Vagina (tissue), 2 donors: ENCODE measurements around the gene ADAMTSL3. TPM values are rescaled to one million over a fixed set of nuclear protein-coding genes. Genes with fewer than 3 reads are reported as not detected.

Source experiments
- DNase-seq, 2 donors: peaks; one replicate each; pipeline ENCODE4 v3.0.0-alpha.2; 2017; ENCODE audit errors: extremely low spot score in 2 of 2
- H3K27ac ChIP-seq: fragments of 200-600 bp; sonication (generic); one replicate; pipeline ENCODE4 v1.5.1; 2019
- H3K27me3 ChIP-seq: fragments of 200-600 bp; sonication (generic); one replicate; pipeline ENCODE4 v1.5.1; 2019
- H3K36me3 ChIP-seq, 2 donors: fragments of 200-600 bp; sonication (generic); one replicate each; pipeline ENCODE4 v1.5.1; 2017 to 2019
- H3K4me1 ChIP-seq: fragments of 200-600 bp; sonication (generic); one replicate; pipeline ENCODE4 v1.5.1; 2019
- H3K4me3 ChIP-seq, 2 donors: fragments of 200-600 bp; sonication (generic); 1 replicate in 1 of 2; 2 replicates in 1 of 2; pipeline ENCODE4 v1.5.1; 2016 to 2019
- H3K9me3 ChIP-seq: fragments of 200-600 bp; sonication (generic); one replicate; pipeline ENCODE4 v1.5.1; 2019
- POLR2A ChIP-seq, 2 donors: fragments of 450-650 bp; IDR thresholded peaks; one replicate each; pipeline ENCODE4 v1.6.1; 2017; ENCODE audit warnings: antibody characterized with exemption in 2 of 2, mild to moderate bottlenecking in 2 of 2, moderate library complexity in 2 of 2
- POLR2AphosphoS5 ChIP-seq, 2 donors: sonication (generic); formaldehyde crosslinking; IDR thresholded peaks; one replicate each; pipeline ENCODE4 v1.9.0; 2017; ENCODE audit warnings: antibody characterized with exemption in 2 of 2, mild to moderate bottlenecking in 2 of 2, low read depth in 1 of 2; ENCODE audit not compliant: insufficient read depth in 1 of 2
- intact Hi-C: fragments of 100-400 bp; cut with DNase I; formaldehyde crosslinking; loops from one replicate; pipeline ENCODE4 v1.15.1; 2023
- total RNA-seq: library from RNA; depleted of rRNA; stranded (reverse); fragments of >200 nt; gene quantifications from one replicate; pipeline ENCODE4 v1.2.3, GENCODE V29; 2016
- TF ChIP-seq, protein P1 (sequence below), 3 experiments: fragments of 450-650 bp in 2 of 3; fragments of 200-600 bp in 1 of 3; sonication (generic) in 1 of 3; IDR thresholded peaks; one replicate each; pipeline ENCODE4 v1.5.1; 2017 to 2019; ENCODE audit warnings: antibody characterized with exemption in 3 of 3, mild to moderate bottlenecking in 2 of 3, moderate library complexity in 2 of 3

Gene ADAMTSL3
- total RNA-seq, 1 donor from 2014 or later, result 4.2 TPM

DNA sequence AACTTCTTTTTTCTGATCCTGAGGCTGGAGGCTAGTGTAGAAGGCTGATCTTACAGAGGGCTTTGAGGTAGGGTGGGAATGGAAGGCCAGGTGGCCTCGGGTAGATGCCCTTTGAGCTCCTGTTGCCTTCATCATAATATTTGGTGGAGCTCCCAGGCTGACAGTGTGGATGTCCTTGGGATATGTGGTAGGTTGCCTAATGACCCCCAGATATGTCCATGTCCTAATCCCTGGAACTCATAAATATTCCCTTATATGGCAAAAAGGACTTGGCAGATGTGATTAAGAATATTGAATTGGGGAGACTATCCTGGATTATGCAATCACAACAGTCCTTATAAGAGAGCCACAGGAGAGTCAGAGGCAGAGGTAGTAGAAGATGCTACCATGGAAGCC lies 5.5 kb downstream of the ADAMTSL3 start:
- Histone ChIP-seq H3K4me3 (no peak overlapping the region), H3K27me3 (no peaks in the 10 kb centered on the region), H3K36me3 (no peaks in the 10 kb centered on the region), H3K4me1 (peaks cover 17% of the 10 kb centered on the region), H3K9me3 (no peaks in the 10 kb centered on the region), H3K27ac (no peak overlapping the region)
- intact Hi-C loops, result loop anchor here (5.0 kb wide), 1 partner anchor 52 kb away; no protein-coding TSS in a partner anchor
- no peak for DNase-seq
- no peak for TF ChIP-seq POLR2AphosphoS5 (IDR thresholded peaks at IDR 0.05; ENCODE audit: insufficient read depth in 1 of 2, low read depth in 1 of 2)
- no peak for TF ChIP-seq POLR2A (IDR thresholded peaks at IDR 0.05)
- TF ChIP-seq, protein P1, sequence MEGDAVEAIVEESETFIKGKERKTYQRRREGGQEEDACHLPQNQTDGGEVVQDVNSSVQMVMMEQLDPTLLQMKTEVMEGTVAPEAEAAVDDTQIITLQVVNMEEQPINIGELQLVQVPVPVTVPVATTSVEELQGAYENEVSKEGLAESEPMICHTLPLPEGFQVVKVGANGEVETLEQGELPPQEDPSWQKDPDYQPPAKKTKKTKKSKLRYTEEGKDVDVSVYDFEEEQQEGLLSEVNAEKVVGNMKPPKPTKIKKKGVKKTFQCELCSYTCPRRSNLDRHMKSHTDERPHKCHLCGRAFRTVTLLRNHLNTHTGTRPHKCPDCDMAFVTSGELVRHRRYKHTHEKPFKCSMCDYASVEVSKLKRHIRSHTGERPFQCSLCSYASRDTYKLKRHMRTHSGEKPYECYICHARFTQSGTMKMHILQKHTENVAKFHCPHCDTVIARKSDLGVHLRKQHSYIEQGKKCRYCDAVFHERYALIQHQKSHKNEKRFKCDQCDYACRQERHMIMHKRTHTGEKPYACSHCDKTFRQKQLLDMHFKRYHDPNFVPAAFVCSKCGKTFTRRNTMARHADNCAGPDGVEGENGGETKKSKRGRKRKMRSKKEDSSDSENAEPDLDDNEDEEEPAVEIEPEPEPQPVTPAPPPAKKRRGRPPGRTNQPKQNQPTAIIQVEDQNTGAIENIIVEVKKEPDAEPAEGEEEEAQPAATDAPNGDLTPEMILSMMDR (IDR thresholded peaks at IDR 0.05), result no peak

DNA sequence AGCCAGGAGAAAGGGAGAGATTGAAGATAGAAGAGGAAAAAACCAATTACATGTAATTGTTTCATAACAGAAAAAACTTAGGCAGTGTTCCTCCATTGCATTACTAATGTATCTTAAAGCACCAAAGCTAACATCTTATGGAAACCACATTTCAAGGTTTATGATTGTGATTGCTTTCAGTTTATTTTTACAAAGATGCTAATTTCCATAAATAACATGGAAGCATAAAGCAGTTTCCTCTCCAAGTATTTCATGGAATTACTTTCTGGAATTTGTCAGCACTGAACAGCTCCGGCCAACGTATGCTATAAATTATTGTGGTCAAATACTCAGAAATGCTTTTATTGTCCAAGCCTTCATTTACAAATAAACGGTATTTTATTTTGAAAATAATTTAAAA lies 11.6 kb downstream of the ADAMTSL3 start:
- DNase-seq, result no peak
- H3K4me3 ChIP-seq, result no peak overlapping the region
- no peaks in the 10 kb centered on the region for H3K4me1 ChIP-seq
- H3K27me3 ChIP-seq, result no peaks in the 10 kb centered on the region
- intact Hi-C loops, result no loop called here
- no peaks in the 10 kb centered on the region for H3K9me3 ChIP-seq
- no peaks in the 10 kb centered on the region for H3K36me3 ChIP-seq
- TF ChIP-seq, protein P1 (IDR thresholded peaks at IDR 0.05), result no peak
- no peak for TF ChIP-seq POLR2AphosphoS5 (IDR thresholded peaks at IDR 0.05; ENCODE audit: insufficient read depth in 1 of 2, low read depth in 1 of 2)
- TF ChIP-seq POLR2A (IDR thresholded peaks at IDR 0.05), result no peak
- no peak overlapping the region for H3K27ac ChIP-seq

DNA sequence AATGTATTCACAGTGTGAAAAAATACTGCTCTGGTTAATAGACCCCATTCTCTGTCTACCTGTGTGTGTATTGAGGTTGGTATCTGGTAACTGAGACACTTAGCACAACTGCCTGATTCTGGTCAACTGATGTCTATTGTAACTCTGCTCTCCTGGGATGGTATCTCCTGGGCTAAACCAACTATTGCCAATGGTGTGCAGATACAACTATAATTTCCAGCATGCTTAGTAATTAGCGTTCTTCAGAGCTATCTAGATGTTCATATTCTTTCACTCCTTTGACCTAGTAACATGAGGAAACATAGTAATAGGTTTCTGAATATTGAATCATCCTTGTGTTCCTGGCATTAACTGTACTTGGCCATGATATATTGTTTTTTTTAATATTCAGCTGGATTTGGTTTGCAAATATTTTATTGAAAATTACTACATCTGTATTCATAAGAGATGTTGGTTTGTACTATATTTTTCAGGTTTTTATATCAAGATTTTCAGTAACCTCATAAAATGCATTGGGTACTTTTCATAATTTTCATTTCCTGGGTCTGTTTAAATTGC lies 16.8 kb downstream of the ADAMTSL3 start:
- H3K27me3 ChIP-seq, result no peaks in the 10 kb centered on the region
- H3K36me3 ChIP-seq, result no peaks in the 10 kb centered on the region
- TF ChIP-seq, protein P1 (IDR thresholded peaks at IDR 0.05), result no peak
- TF ChIP-seq POLR2AphosphoS5 (IDR thresholded peaks at IDR 0.05; ENCODE audit: insufficient read depth in 1 of 2, low read depth in 1 of 2) (no peak), POLR2A (IDR thresholded peaks at IDR 0.05) (no peak)
- DNase-seq, result no peak
- no peak overlapping the region for H3K4me3 ChIP-seq
- H3K9me3 ChIP-seq, result no peaks in the 10 kb centered on the region
- no peaks in the 10 kb centered on the region for H3K4me1 ChIP-seq
- H3K27ac ChIP-seq, result no peak overlapping the region
- intact Hi-C loops, result no loop called here

DNA sequence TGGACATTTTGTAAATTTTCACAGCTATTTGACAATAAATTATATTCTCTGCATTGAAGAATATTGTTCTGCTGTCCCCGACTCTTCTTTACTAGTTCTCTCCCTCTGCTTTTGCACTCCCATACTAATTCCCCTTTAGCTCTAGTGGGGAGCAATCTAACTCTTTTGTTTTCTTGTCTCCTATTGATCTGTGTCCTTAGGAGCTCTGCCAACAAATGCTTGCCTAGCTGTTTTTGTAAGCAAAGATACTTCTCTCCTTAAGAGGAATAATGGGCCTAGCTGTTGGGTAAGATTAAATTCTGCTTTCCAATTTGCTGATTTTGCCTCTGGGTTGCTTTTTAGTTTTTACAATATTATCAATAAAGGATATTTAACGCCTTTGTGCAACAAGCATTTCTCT lies 17.7 kb downstream of the ADAMTSL3 start:
- no peak for DNase-seq
- Histone ChIP-seq H3K4me3 (no peak overlapping the region), H3K27ac (no peak overlapping the region)

DNA sequence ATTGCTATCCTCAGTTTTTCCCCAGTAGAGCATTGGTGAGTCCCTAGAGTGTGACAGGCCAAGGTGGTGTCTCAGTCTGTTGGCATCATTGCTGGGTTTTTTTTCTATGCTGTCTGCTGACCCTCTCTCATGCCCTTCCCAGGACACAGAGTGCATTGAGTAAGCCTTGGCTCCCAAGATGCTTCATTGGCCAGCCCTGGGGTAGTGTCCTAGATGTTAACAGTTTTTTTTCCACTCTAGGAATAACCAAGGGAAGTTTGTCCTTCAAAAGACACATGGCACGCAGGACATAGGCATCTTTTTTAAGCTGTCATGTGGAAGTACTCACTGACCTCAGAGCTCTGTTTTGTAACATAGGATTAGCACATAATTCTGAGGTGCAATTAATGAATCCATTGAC lies 19.5 kb downstream of the ADAMTSL3 start:
- Histone ChIP-seq H3K36me3 (no peaks in the 10 kb centered on the region), H3K4me3 (no peak overlapping the region), H3K27me3 (no peaks in the 10 kb centered on the region), H3K27ac (no peak overlapping the region), H3K4me1 (no peaks in the 10 kb centered on the region), H3K9me3 (no peaks in the 10 kb centered on the region)
- TF ChIP-seq POLR2AphosphoS5 (IDR thresholded peaks at IDR 0.05; ENCODE audit: insufficient read depth in 1 of 2, low read depth in 1 of 2) (no peak), POLR2A (IDR thresholded peaks at IDR 0.05) (no peak)
- TF ChIP-seq, protein P1 (IDR thresholded peaks at IDR 0.05), result no peak
- intact Hi-C loops, result no loop called here
- DNase-seq, result no peak

More for the DNA sequence above, 17.7 kb downstream of the ADAMTSL3 start:
- Histone ChIP-seq H3K27me3 (no peaks in the 10 kb centered on the region), H3K36me3 (no peaks in the 10 kb centered on the region), H3K9me3 (no peaks in the 10 kb centered on the region), H3K4me1 (no peaks in the 10 kb centered on the region)
- TF ChIP-seq, protein P1 (IDR thresholded peaks at IDR 0.05), result no peak
- TF ChIP-seq POLR2A (IDR thresholded peaks at IDR 0.05), result no peak
- no peak for TF ChIP-seq POLR2AphosphoS5 (IDR thresholded peaks at IDR 0.05; ENCODE audit: insufficient read depth in 1 of 2, low read depth in 1 of 2)
- intact Hi-C loops, result no loop called here
